HG03175 (cell line): ENCODE measurements around the gene IFIH1.

Experiments used
- ATAC-seq: cut with Tn5 transposase; IDR thresholded peaks from one replicate; pipeline ENCODE4 v1.9.1; 2021; ENCODE audit warnings: mild to moderate bottlenecking, moderate library complexity; ENCODE audit not compliant: unreplicated experiment

Gene IFIH1

GRCh38 chr2:162312853-162313252, 5.6 kb downstream of the IFIH1 start:
- ATAC-seq: no peak

- ATAC-seq: peak; percentile 69
These were observed 9.6 kb downstream of the IFIH1 start for GRCh38 chr2:162308747-162309503.

- ATAC-seq: no peak
These were observed 12.6 kb downstream of the IFIH1 start for GRCh38 chr2:162305901-162306300.

GRCh38 chr2:162301877-162302276, 16.6 kb downstream of the IFIH1 start:
- ATAC-seq: no peak

GRCh38 chr2:162301151-162301804, 17.2 kb downstream of the IFIH1 start:
- peak; percentile 85 for ATAC-seq

- no peak for ATAC-seq
These were observed 18.2 kb downstream of the IFIH1 start for GRCh38 chr2:162300266-162300665.

GRCh38 chr2:162298669-162299335, 19.7 kb downstream of the IFIH1 start:
- no peak for ATAC-seq

GRCh38 chr2:162297925-162298552, 20.4 kb downstream of the IFIH1 start:
- ATAC-seq: peak; percentile 66

- ATAC-seq: no peak
These were observed 23.5 kb downstream of the IFIH1 start for GRCh38 chr2:162295009-162295408.

GRCh38 chr2:162293122-162293786, 25.2 kb downstream of the IFIH1 start:
- no peak for ATAC-seq

GRCh38 chr2:162291748-162292147, 26.7 kb downstream of the IFIH1 start:
- no peak for ATAC-seq

GRCh38 chr2:162282765-162283425, 35.6 kb downstream of the IFIH1 start:
- ATAC-seq: no peak

GRCh38 chr2:162280654-162281053, 37.8 kb downstream of the IFIH1 start:
- no peak for ATAC-seq

- ATAC-seq: no peak
These were observed 41.1 kb downstream of the IFIH1 start for GRCh38 chr2:162277381-162277780.

GRCh38 chr2:162267996-162268395, 50.5 kb downstream of the IFIH1 start:
- no peak for ATAC-seq

GRCh38 chr2:162267496-162267895, 51.0 kb downstream of the IFIH1 start:
- ATAC-seq: no peak

GRCh38 chr2:162266460-162266760, 52.1 kb downstream of the IFIH1 start:
- no peak for ATAC-seq

- ATAC-seq: no peak
These were observed 52.6 kb downstream of the IFIH1 start for GRCh38 chr2:162265666-162266459.

GRCh38 chr2:162261032-162261945, 57.2 kb downstream of the IFIH1 start:
- peak; percentile 67 for ATAC-seq
